Cardiac muscle cell (in vitro differentiated cells and primary cell): Measurements from ENCODE around the gene TMEM145. TPM values are rescaled to one million over a fixed set of nuclear protein-coding genes. Genes with fewer than 3 reads are reported as not detected.

ENCODE experiments used
- DNase-seq, 2 donors: peaks; one replicate each; pipeline versions ENCODE4 v3.0.0 to v3.0.0-alpha.2; 2010 to 2017; ENCODE audit warnings: low read depth in 1 of 2, low spot score in 1 of 2
- H3K27ac ChIP-seq: fragments of 200-600 bp; sonication (generic); 2 replicates; pipeline ENCODE4 v1.5.1; 2016
- H3K27me3 ChIP-seq: fragments of 200-600 bp; sonication (generic); 2 replicates; pipeline ENCODE4 v1.6.0; 2016; ENCODE audit warnings: control low read depth
- H3K36me3 ChIP-seq: fragments of 200-600 bp; sonication (generic); 2 replicates; pipeline ENCODE4 v1.5.1; 2016; ENCODE audit warnings: control low read depth
- H3K4me1 ChIP-seq: fragments of 200-600 bp; sonication (generic); 2 replicates; pipeline ENCODE4 v1.8.1; 2017; ENCODE audit warnings: low read depth, mild to moderate bottlenecking, mixed run types
- H3K4me3 ChIP-seq: fragments of 200-600 bp; sonication (generic); 2 replicates; pipeline ENCODE4 v1.5.1; 2016; ENCODE audit warnings: mild to moderate bottlenecking
- H3K9me3 ChIP-seq: fragments of 200-600 bp; sonication (generic); 2 replicates; pipeline ENCODE4 v1.5.1; 2017; ENCODE audit warnings: low read depth, mild to moderate bottlenecking, control low read depth
- polyA plus RNA-seq: library from polyadenylated mRNA; unstranded; fragments of >200 nt; fragmentation: Nextera tagmentation; extraction: Ambion mirVana; gene quantifications from 2 replicates; pipeline ENCODE4 v1.2.1, GENCODE V29; 2016
- total RNA-seq: library from RNA; depleted of rRNA; stranded (reverse); fragments of >200 nt; gene quantifications from 2 replicates; pipeline ENCODE4 v1.2.3, GENCODE V29; 2016
- TF ChIP-seq, protein P1 (sequence below): IDR thresholded peaks from 2 replicates; pipeline ENCODE4 v1.5.1; 2012; ENCODE audit warnings: low read depth, mild to moderate bottlenecking, low read length

Gene TMEM145
- total and polyA plus RNA-seq, 2 experiments from 2014 or later = 3.7 to 3.8 TPM

DNA sequence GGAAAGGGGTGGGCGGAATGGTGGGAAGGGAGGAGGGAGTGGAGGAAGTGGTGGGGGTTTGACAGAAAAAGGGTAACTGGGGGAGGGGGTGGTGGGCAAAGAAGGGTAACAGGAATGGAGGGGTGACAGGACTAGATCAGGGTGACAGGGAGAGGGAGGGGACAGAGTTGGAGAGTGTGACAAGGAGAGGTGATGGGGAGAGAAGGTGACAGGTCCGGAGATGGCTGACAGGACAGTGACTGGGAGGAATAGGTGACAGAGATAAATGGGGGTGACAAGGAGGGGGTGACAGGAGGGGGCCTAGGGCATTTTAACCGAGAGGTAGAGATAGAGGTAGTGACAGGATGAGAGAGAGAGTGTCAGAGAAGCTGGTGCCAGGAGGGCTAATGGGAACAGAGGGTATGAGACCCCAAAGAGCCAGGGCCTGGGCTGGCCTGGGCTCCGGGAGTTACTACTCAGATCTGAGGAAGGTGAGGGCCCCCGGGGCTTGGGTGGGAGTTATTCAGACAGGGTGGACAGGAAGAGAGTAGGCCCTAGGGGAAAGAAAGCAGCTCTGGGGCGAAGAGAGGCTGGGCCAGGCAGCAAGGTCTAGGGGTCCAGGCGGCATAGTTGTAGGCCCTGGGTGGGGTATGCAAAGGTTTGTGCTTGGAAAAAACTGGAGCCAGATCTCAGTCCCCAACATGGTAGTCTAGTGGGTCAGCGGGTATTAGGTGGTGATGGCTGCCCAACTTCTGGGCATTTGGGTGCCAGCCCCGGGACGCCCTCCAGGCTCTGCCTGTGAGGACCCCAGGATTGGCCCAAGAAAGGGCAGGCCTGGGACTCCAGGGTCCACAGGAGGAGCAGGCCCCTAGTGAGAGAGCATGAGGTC lies 43.4 kb upstream of the TMEM145 start:
- DNase-seq = no peak
- peak overlapping the region; percentile 87 for H3K27ac ChIP-seq
- no peaks in the 10 kb centered on the region for H3K36me3 ChIP-seq
- H3K4me3 ChIP-seq = peak overlapping the region; percentile 60
- no peaks in the 10 kb centered on the region for H3K9me3 ChIP-seq
- no peaks in the 10 kb centered on the region for H3K27me3 ChIP-seq
- TF ChIP-seq, protein P1, sequence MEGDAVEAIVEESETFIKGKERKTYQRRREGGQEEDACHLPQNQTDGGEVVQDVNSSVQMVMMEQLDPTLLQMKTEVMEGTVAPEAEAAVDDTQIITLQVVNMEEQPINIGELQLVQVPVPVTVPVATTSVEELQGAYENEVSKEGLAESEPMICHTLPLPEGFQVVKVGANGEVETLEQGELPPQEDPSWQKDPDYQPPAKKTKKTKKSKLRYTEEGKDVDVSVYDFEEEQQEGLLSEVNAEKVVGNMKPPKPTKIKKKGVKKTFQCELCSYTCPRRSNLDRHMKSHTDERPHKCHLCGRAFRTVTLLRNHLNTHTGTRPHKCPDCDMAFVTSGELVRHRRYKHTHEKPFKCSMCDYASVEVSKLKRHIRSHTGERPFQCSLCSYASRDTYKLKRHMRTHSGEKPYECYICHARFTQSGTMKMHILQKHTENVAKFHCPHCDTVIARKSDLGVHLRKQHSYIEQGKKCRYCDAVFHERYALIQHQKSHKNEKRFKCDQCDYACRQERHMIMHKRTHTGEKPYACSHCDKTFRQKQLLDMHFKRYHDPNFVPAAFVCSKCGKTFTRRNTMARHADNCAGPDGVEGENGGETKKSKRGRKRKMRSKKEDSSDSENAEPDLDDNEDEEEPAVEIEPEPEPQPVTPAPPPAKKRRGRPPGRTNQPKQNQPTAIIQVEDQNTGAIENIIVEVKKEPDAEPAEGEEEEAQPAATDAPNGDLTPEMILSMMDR = no peak
- peaks cover 6% of the 10 kb centered on the region for H3K4me1 ChIP-seq

DNA sequence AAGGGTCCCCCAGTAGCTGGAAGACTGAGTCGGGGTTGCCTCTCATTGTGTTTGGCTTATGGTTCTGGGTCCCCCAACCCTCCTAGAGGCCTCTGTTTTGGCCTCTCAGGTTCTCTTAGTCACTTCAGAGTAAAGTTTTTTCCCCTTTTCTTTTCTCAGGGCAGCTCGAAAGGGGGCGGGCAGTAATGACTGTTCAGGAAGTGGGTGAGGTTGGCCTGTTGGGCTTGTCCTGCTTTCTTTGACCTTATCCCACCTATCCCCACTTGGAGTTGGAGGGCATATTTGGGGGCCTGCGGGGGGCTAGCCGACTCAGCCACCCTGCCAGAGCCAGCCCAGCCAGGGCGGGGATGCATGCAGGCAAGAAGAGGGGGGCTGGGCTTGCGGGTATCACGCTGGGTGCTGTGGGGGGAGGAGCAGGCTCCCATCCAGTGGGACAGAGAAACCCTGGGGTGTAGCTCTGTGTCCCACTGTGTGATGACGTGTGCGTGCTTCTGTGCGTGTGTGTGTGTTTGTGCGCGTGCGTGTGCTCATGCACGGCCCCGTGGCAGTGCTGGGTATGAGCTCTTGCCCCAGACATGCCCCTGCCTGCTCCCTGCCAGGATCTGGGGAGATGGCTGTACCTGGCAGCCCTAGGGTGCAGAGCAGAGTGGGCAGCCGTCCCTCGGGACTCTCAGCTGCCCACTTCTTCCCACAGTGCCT lies 42.6 kb upstream of the TMEM145 start:
- Histone ChIP-seq H3K9me3 (no peaks in the 10 kb centered on the region), H3K4me1 (peaks cover 6% of the 10 kb centered on the region), H3K27ac (peak overlapping the region; percentile 87), H3K4me3 (peak overlapping the region; percentile 60), H3K27me3 (no peaks in the 10 kb centered on the region), H3K36me3 (no peaks in the 10 kb centered on the region)
- TF ChIP-seq, protein P1 = no peak
- DNase-seq = peak in 1 of 2 donors; percentile 55

DNA sequence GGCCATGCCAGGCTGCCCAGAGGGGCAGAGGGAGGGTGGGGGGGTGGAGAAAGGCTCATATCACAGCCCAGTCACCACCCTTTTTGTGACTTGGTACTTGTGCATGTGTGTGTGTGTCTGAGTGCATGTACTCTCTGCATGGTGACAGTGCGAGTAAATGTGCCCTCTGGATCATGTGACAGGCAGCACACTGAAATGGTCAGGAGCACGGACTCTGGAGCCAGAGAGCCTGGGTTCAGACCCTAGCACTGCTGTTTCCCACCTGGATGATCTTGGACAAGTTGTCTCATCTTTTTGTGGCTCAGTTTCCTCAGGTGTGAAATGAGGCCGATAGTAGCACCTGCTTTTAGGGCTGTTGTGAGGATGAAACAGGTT lies 42.1 kb upstream of the TMEM145 start:
- Histone ChIP-seq H3K36me3 (no peaks in the 10 kb centered on the region), H3K9me3 (no peaks in the 10 kb centered on the region), H3K27me3 (no peaks in the 10 kb centered on the region), H3K4me3 (no peak overlapping the region), H3K4me1 (peaks cover 6% of the 10 kb centered on the region), H3K27ac (peak overlapping the region; percentile 87)
- TF ChIP-seq, protein P1 = no peak
- no peak for DNase-seq

DNA sequence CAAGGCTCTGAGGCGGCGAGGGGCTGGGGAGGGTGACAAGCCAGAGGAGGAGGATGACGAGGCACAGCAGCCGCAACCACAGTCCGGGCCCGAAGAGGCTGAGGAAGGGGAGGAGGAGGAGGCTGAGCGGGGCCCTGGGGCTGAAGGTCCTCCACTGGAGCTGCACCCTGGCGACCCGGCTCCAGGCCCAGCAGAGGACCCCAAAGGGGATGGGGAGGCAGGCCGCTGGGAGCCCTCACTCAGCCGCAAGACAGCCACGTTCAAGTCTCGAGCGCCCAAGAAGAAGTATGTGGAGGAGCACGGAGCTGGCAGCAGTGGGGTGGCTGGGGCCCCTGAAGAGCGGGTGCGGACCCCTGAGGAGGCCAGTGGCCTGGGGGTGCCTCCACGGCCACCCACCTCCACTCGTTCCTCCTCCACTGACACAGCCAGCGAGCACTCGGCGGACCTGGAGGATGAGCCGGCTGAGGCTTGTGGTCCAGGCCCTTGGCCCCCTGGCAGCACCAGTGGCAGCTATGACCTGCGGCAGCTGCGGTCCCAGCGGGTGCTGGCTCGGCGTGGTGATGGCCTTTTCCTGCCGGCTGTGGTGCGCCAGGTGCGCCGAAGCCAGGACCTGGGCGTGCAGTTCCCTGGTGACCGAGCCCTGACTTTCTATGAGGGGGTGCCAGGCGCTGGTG lies 41.1 kb upstream of the TMEM145 start:
- H3K9me3 ChIP-seq = no peaks in the 10 kb centered on the region
- H3K27ac ChIP-seq = no peak overlapping the region
- no peak overlapping the region for H3K4me3 ChIP-seq
- no peak for DNase-seq
- peaks cover 6% of the 10 kb centered on the region for H3K4me1 ChIP-seq
- TF ChIP-seq, protein P1 = no peak
- no peaks in the 10 kb centered on the region for H3K27me3 ChIP-seq
- H3K36me3 ChIP-seq = no peaks in the 10 kb centered on the region

DNA sequence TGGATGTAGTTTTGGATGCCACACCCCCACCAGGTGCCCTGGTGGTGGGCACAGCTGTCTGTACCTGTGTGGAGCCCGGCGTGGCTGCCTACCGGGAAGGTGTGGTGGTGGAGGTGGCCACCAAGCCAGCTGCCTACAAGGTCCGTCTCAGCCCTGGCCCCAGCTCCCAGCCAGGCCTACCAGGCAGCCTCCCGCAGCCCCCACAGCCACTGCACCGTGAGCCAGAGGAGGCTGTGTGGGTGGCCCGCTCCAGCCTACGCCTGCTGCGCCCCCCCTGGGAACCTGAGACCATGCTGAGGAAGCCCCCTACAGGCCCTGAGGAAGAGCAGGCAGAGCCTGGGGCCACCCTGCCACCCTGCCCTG lies 40.6 kb upstream of the TMEM145 start:
- TF ChIP-seq, protein P1 = no peak
- no peaks in the 10 kb centered on the region for H3K36me3 ChIP-seq
- no peaks in the 10 kb centered on the region for H3K9me3 ChIP-seq
- H3K4me1 ChIP-seq = peaks cover 9% of the 10 kb centered on the region
- DNase-seq = no peak
- no peak overlapping the region for H3K27ac ChIP-seq
- H3K27me3 ChIP-seq = no peaks in the 10 kb centered on the region
- H3K4me3 ChIP-seq = no peak overlapping the region
